Omental fat pad (tissue), 4 donors: ENCODE measurements around the gene GPR89A. TPM values are rescaled to one million over a fixed set of nuclear protein-coding genes. Genes with fewer than 3 reads are reported as not detected.
"Not testable (repeated sequence)": the region's sequence is repeated elsewhere in the genome, so short reads cannot be mapped to it uniquely, and the experiment has no call there.

Experiments used
- ATAC-seq: fragments of 150-250 bp; one replicate; pipeline ENCODE4 v1.9.1; 2016; ENCODE audit warnings: mild to moderate bottlenecking, moderate library complexity; ENCODE audit not compliant: low FRiP score
- DNase-seq: peaks from one replicate; pipeline ENCODE4 v3.0.0-alpha.2; 2019; ENCODE audit warnings: low spot score
- CTCF ChIP-seq, 3 donors: fragments of 450-650 bp; IDR thresholded peaks; one replicate each; pipeline ENCODE4 v1.5.1; 2016 to 2017; ENCODE audit warnings: antibody characterized with exemption in 3 of 3, mild to moderate bottlenecking in 3 of 3, moderate library complexity in 2 of 3
- total RNA-seq, 4 donors: library from RNA; depleted of rRNA; stranded (reverse); fragments of >200 nt; gene quantifications; one replicate each; pipeline ENCODE4 v1.1.0, GENCODE V29; 2016

Gene GPR89A
- total RNA-seq, result 10 to 100 TPM; 27.1 to 44.1 (median 28.2) TPM

GRCh38 chr1:145607833-145608733 lies at the start of gene GPR89A:
TSS of gene GPR89A (plus strand) at chr1:145607988. CDS start at chr1:145608134, 146 bp downstream.
- DNase-seq, result peak; percentile 86

GRCh38 chr1:145586820-145587219 lies 21.0 kb upstream of the GPR89A start:
- not testable (repeated sequence) for ATAC-seq, DNase-seq

More at GRCh38 chr1:145607833-145608733, at the start of gene GPR89A:
- peak; percentile 99 for ATAC-seq

- ATAC-seq, DNase-seq: not testable (repeated sequence)
Measured at GRCh38 chr1:145590806-145591205, 17.0 kb upstream of the GPR89A start.

GRCh38 chr1:145592347-145592746 lies 15.4 kb upstream of the GPR89A start:
- not testable (repeated sequence) for DNase-seq, ATAC-seq

GRCh38 chr1:145595421-145595820 lies 12.4 kb upstream of the GPR89A start:
- ATAC-seq, result not testable (repeated sequence)

GRCh38 chr1:145596236-145596635 lies 11.6 kb upstream of the GPR89A start:
- not testable (repeated sequence) for ATAC-seq

More at GRCh38 chr1:145595421-145595820, 12.4 kb upstream of the GPR89A start:
- DNase-seq, result not testable (repeated sequence)

GRCh38 chr1:145599426-145599825 lies 8.4 kb upstream of the GPR89A start:
- not testable (repeated sequence) for DNase-seq, ATAC-seq

More at GRCh38 chr1:145596236-145596635, 11.6 kb upstream of the GPR89A start:
- DNase-seq, result not testable (repeated sequence)

- no peak for DNase-seq
- TF ChIP-seq CTCF (IDR thresholded peaks at IDR 0.05), result no peak
- no peak for ATAC-seq
Measured at GRCh38 chr1:145601593-145601992, 6.2 kb upstream of the GPR89A start.

GRCh38 chr1:145606840-145607239 lies 948 bp upstream of the GPR89A start:
- DNase-seq, ATAC-seq: not testable (repeated sequence)

GRCh38 chr1:145607289-145607688 lies 499 bp upstream of the GPR89A start:
- DNase-seq, ATAC-seq: not testable (repeated sequence)

GRCh38 chr1:145610744-145611143 lies 3.0 kb downstream of the GPR89A start:
- DNase-seq, ATAC-seq: not testable (repeated sequence)

GRCh38 chr1:145620073-145620472 lies 12.3 kb downstream of the GPR89A start:
- not testable (repeated sequence) for ATAC-seq, DNase-seq

- DNase-seq, ATAC-seq: not testable (repeated sequence)
Measured at GRCh38 chr1:145622177-145622576, 14.4 kb downstream of the GPR89A start.

GRCh38 chr1:145636237-145636636 lies 28.4 kb downstream of the GPR89A start:
- DNase-seq, ATAC-seq: not testable (repeated sequence)

GRCh38 chr1:145641886-145642285 lies 34.1 kb downstream of the GPR89A start:
- DNase-seq, ATAC-seq: not testable (repeated sequence)

- ATAC-seq, DNase-seq: not testable (repeated sequence)
Measured at GRCh38 chr1:145643990-145644389, 36.2 kb downstream of the GPR89A start.

GRCh38 chr1:145656245-145656943 lies 48.6 kb downstream of the GPR89A start:
- not testable (repeated sequence) for DNase-seq, ATAC-seq

GRCh38 chr1:145662502-145662901 lies 54.7 kb downstream of the GPR89A start:
- ATAC-seq, DNase-seq: not testable (repeated sequence)
